Activated CD4-positive, alpha-beta T cell treated with anti-CD3 and anti-CD28 coated beads, Interleukin-2, amount 10 ng/mL, durations not matched to agents 24 days and 14 days (primary cell): ENCODE results near the gene ACAT1. TPM values are rescaled to one million over a fixed set of nuclear protein-coding genes. Genes with fewer than 3 reads are reported as not detected.
A peak's percentile ranks its signal among the peaks of the same experiment; 100 is the strongest.
"Not testable (repeated sequence)": the region's sequence is repeated elsewhere in the genome, so short reads cannot be mapped to it uniquely, and the experiment has no call there.

Experiments used
- DNase-seq: peaks from one replicate; pipeline ENCODE4 v3.0.0; 2022
- H3K27ac Mint-ChIP-seq: one replicate; pipeline ENCODE4 v1.8.0; 2022; ENCODE audit warnings: mild to moderate bottlenecking, mixed read lengths
- H3K27me3 Mint-ChIP-seq: one replicate; pipeline ENCODE4 v1.8.0; 2022; ENCODE audit warnings: mixed read lengths
- H3K36me3 Mint-ChIP-seq: one replicate; pipeline ENCODE4 v1.8.0; 2022; ENCODE audit warnings: low read depth, mild to moderate bottlenecking, mixed read lengths
- H3K4me1 Mint-ChIP-seq: one replicate; pipeline ENCODE4 v1.8.0; 2021; ENCODE audit warnings: mixed read lengths
- H3K4me3 Mint-ChIP-seq: one replicate; pipeline ENCODE4 v1.8.0; 2022; ENCODE audit warnings: mild to moderate bottlenecking, moderate library complexity, mixed read lengths
- H3K9me3 Mint-ChIP-seq: one replicate; pipeline ENCODE4 v1.8.0; 2021; ENCODE audit warnings: mixed read lengths
- intact Hi-C: fragments of 100-400 bp; cut with micrococcal nuclease; formaldehyde crosslinking; loops from one replicate; pipeline ENCODE4 v1.15.1; 2023
- total RNA-seq: library from RNA; stranded (reverse); gene quantifications from 2 replicates; pipeline ENCODE4 v1.2.3, GENCODE V29; 2022

ACAT1 gene
- total RNA-seq = 65.0 and 65.9 TPM in 2 replicates

GRCh38 chr11:108121274-108122155 is at the start of gene ACAT1:
ACAT1 (plus strand) TSS chr11:108121567; CDS start chr11:108121607, 40 bp downstream.
- Mint-ChIP-seq H3K9me3 (no peaks in the 10 kb centered on the region), H3K27me3 (no peaks in the 10 kb centered on the region), H3K4me3 (peak within 1 kb of the TSS; percentile 87), H3K27ac (peak within 1 kb of the TSS; percentile 84), H3K36me3 (peaks cover 23% of the 10 kb centered on the region), H3K4me1 (peaks cover 33% of the 10 kb centered on the region)
- intact Hi-C loops = loop anchor here (1.0 to 2.0 kb wide), 4 partner anchors 101 to 376 kb away; partner anchors contain the start of genes C11orf65, CUL5 and NPAT
- DNase-seq = peak; percentile 99

- H3K27me3 Mint-ChIP-seq = no peaks in the 10 kb centered on the region
- no peak overlapping the region for H3K4me3 Mint-ChIP-seq
- H3K36me3 Mint-ChIP-seq = peaks cover 44% of the 10 kb centered on the region
- no peak for DNase-seq
- intact Hi-C loops = no loop called here
- H3K4me1 Mint-ChIP-seq = peaks cover 1% of the 10 kb centered on the region
- no peak overlapping the region for H3K27ac Mint-ChIP-seq
- H3K9me3 Mint-ChIP-seq = no peaks in the 10 kb centered on the region
Observed at GRCh38 chr11:108084811-108085210, 36.6 kb upstream of the ACAT1 start.

GRCh38 chr11:108085672-108086071 is 35.7 kb upstream of the ACAT1 start:
- intact Hi-C loops = no loop called here
- Mint-ChIP-seq H3K27ac (no peak overlapping the region), H3K9me3 (no peaks in the 10 kb centered on the region), H3K4me3 (no peak overlapping the region), H3K36me3 (peaks cover 36% of the 10 kb centered on the region), H3K4me1 (peaks cover 1% of the 10 kb centered on the region), H3K27me3 (no peaks in the 10 kb centered on the region)
- DNase-seq = no peak

GRCh38 chr11:108092134-108092533 is 29.2 kb upstream of the ACAT1 start:
- DNase-seq = no peak
- Mint-ChIP-seq H3K27me3 (no peaks in the 10 kb centered on the region), H3K4me3 (no peak overlapping the region), H3K9me3 (no peaks in the 10 kb centered on the region), H3K4me1 (peaks cover 1% of the 10 kb centered on the region), H3K36me3 (peaks cover 24% of the 10 kb centered on the region), H3K27ac (no peak overlapping the region)
- intact Hi-C loops = no loop called here

GRCh38 chr11:108093128-108093904 is 28.1 kb upstream of the ACAT1 start:
- intact Hi-C loops = no loop called here
- no peak overlapping the region for H3K27ac Mint-ChIP-seq

GRCh38 chr11:108097179-108097578 is 24.2 kb upstream of the ACAT1 start:
- no peaks in the 10 kb centered on the region for H3K27me3 Mint-ChIP-seq
- peaks cover 34% of the 10 kb centered on the region for H3K36me3 Mint-ChIP-seq
- no peaks in the 10 kb centered on the region for H3K4me1 Mint-ChIP-seq
- no peak overlapping the region for H3K4me3 Mint-ChIP-seq
- no peak overlapping the region for H3K27ac Mint-ChIP-seq
- no peak for DNase-seq
- no peaks in the 10 kb centered on the region for H3K9me3 Mint-ChIP-seq
- intact Hi-C loops = no loop called here

More at GRCh38 chr11:108093128-108093904, 28.1 kb upstream of the ACAT1 start:
- Mint-ChIP-seq H3K36me3 (peaks cover 31% of the 10 kb centered on the region), H3K4me3 (no peak overlapping the region), H3K4me1 (peaks cover 1% of the 10 kb centered on the region), H3K9me3 (no peaks in the 10 kb centered on the region), H3K27me3 (no peaks in the 10 kb centered on the region)
- DNase-seq = no peak

- Mint-ChIP-seq H3K4me3 (no peak overlapping the region), H3K4me1 (no peaks in the 10 kb centered on the region), H3K36me3 (peaks cover 34% of the 10 kb centered on the region), H3K9me3 (no peaks in the 10 kb centered on the region), H3K27ac (no peak overlapping the region), H3K27me3 (no peaks in the 10 kb centered on the region)
- intact Hi-C loops = no loop called here
- DNase-seq = no peak
Observed at GRCh38 chr11:108101090-108101775, 20.1 kb upstream of the ACAT1 start.

GRCh38 chr11:108111126-108111525 is 10.2 kb upstream of the ACAT1 start:
- Mint-ChIP-seq H3K4me3 (no peak overlapping the region), H3K36me3 (peaks cover 10% of the 10 kb centered on the region), H3K27ac (peak overlapping the region; percentile 54), H3K9me3 (no peaks in the 10 kb centered on the region), H3K27me3 (no peaks in the 10 kb centered on the region), H3K4me1 (peaks cover 2% of the 10 kb centered on the region)
- DNase-seq = peak; percentile 49
- intact Hi-C loops = no loop called here

GRCh38 chr11:108112057-108112456 is 9.3 kb upstream of the ACAT1 start:
- intact Hi-C loops = no loop called here
- Mint-ChIP-seq H3K9me3 (no peaks in the 10 kb centered on the region), H3K4me3 (no peak overlapping the region), H3K36me3 (peaks cover 10% of the 10 kb centered on the region), H3K27me3 (no peaks in the 10 kb centered on the region), H3K4me1 (peaks cover 2% of the 10 kb centered on the region), H3K27ac (no peak overlapping the region)
- DNase-seq = peak; percentile 47

GRCh38 chr11:108115500-108116140 is 5.7 kb upstream of the ACAT1 start:
- Mint-ChIP-seq H3K27me3 (no peaks in the 10 kb centered on the region), H3K36me3 (peaks cover 8% of the 10 kb centered on the region), H3K4me1 (peaks cover 2% of the 10 kb centered on the region), H3K27ac (no peak overlapping the region), H3K9me3 (no peaks in the 10 kb centered on the region), H3K4me3 (no peak overlapping the region)
- intact Hi-C loops = no loop called here
- DNase-seq = no peak

GRCh38 chr11:108117746-108118371 is 3.5 kb upstream of the ACAT1 start:
- DNase-seq = no peak
- peaks cover 12% of the 10 kb centered on the region for H3K4me1 Mint-ChIP-seq
- no peak overlapping the region for H3K27ac Mint-ChIP-seq
- intact Hi-C loops = loop anchor here (1.0 kb wide), 1 partner anchor 530 kb away; no protein-coding TSS in a partner anchor
- no peaks in the 10 kb centered on the region for H3K9me3 Mint-ChIP-seq
- no peaks in the 10 kb centered on the region for H3K27me3 Mint-ChIP-seq
- H3K4me3 Mint-ChIP-seq = no peak overlapping the region
- peaks cover 4% of the 10 kb centered on the region for H3K36me3 Mint-ChIP-seq

GRCh38 chr11:108120936-108121273 is 462 bp upstream of the ACAT1 start:
- Mint-ChIP-seq H3K4me3 (peak overlapping the region; percentile 87), H3K36me3 (peaks cover 20% of the 10 kb centered on the region), H3K4me1 (peaks cover 31% of the 10 kb centered on the region), H3K27ac (peak overlapping the region; percentile 84)
- DNase-seq, H3K9me3 Mint-ChIP-seq, H3K27me3 Mint-ChIP-seq: not testable (repeated sequence)
- intact Hi-C loops = loop anchor here (1.0 to 2.0 kb wide), 4 partner anchors 101 to 376 kb away; partner anchors contain the start of genes C11orf65, CUL5 and NPAT

GRCh38 chr11:108122166-108122628 is 830 bp downstream of the ACAT1 start:
- Mint-ChIP-seq H3K27ac (peak overlapping the region; percentile 84), H3K4me3 (peak overlapping the region; percentile 87), H3K27me3 (no peaks in the 10 kb centered on the region), H3K9me3 (no peaks in the 10 kb centered on the region), H3K4me1 (peaks cover 33% of the 10 kb centered on the region), H3K36me3 (peaks cover 24% of the 10 kb centered on the region)
- intact Hi-C loops = no loop called here
- no peak for DNase-seq
